Measurements from ENCODE around the gene CFAP299.

The CFAP299 gene

GRCh38 chr4:80393970-80394250 lies 58.4 kb downstream of the CFAP299 start:
- no peak for DNase-seq (ENCODE audit: extremely low read depth, low read depth)
- H3K4me3 ChIP-seq (replicated peaks; ENCODE audit: low read depth, low read length), result no peak overlapping the region
- TF ChIP-seq CTCF (IDR thresholded peaks at IDR 0.05; ENCODE audit: low read depth, low read length, missing control alignments), result no peak

- peak; percentile 50 for DNase-seq (ENCODE audit: extremely low read depth, low read depth)
- no peak for TF ChIP-seq CTCF (IDR thresholded peaks at IDR 0.05; ENCODE audit: low read depth, low read length, missing control alignments)
- H3K4me3 ChIP-seq (replicated peaks; ENCODE audit: low read depth, low read length), result no peak overlapping the region
These were observed 71.7 kb downstream of the CFAP299 start for GRCh38 chr4:80407246-80407645.

GRCh38 chr4:80409809-80410208 lies 74.3 kb downstream of the CFAP299 start:
- no peak overlapping the region for H3K4me3 ChIP-seq (replicated peaks; ENCODE audit: low read depth, low read length)
- DNase-seq (ENCODE audit: extremely low read depth, low read depth), result no peak
- TF ChIP-seq CTCF (IDR thresholded peaks at IDR 0.05; ENCODE audit: low read depth, low read length, missing control alignments), result no peak

DNA sequence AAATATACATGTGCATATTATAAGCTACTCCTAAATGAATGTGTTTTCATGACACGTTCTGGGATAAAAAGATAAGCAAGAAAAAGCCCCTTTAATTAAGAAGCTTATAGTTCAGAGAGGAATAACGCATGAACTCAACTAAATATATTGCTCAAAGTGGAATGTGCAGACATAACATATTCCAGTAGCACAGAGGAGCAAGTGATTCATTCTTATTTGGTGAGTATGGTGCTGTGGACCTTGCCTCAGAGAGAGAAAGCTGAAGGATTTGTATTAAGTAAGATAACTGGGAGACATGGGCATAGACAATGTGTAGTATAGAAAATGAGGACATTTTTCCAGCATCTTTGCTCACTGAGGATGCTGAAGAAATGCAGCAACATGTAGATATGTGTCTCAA lies 76.8 kb downstream of the CFAP299 start:
- DNase-seq (ENCODE audit: extremely low read depth, low read depth), result no peak
- H3K4me3 ChIP-seq (replicated peaks; ENCODE audit: low read depth, low read length), result no peak overlapping the region

DNA sequence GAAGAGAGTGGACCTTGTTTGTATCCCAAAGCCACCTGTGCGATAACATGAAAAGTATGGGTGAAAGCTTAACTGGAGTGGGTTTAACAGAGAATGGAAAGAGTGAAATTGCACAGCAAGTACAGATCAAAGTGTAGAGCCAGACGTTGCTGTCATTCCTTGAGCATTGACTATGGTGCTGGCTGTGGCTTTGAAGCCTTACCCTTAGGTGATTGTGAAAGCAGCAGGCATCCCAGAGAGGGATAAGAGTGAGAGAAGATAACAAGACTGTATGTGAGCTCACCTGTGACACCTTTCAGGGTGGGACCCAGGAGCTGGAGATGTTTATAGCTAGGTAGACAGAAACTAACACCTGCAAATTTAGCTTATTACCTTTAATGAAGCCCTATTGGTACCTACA lies 77.6 kb downstream of the CFAP299 start:
- no peak overlapping the region for H3K4me3 ChIP-seq (replicated peaks; ENCODE audit: low read depth, low read length)
- no peak for TF ChIP-seq CTCF (IDR thresholded peaks at IDR 0.05; ENCODE audit: low read depth, low read length, missing control alignments)
- DNase-seq (ENCODE audit: extremely low read depth, low read depth), result no peak

More for the DNA sequence above, 76.8 kb downstream of the CFAP299 start:
- TF ChIP-seq CTCF (IDR thresholded peaks at IDR 0.05; ENCODE audit: low read depth, low read length, missing control alignments), result no peak

GRCh38 chr4:80417019-80417418 lies 81.5 kb downstream of the CFAP299 start:
- DNase-seq (ENCODE audit: extremely low read depth, low read depth), result no peak
- no peak overlapping the region for H3K4me3 ChIP-seq (replicated peaks; ENCODE audit: low read depth, low read length)

More at GRCh38 chr4:80417019-80417418, 81.5 kb downstream of the CFAP299 start:
- TF ChIP-seq CTCF (IDR thresholded peaks at IDR 0.05; ENCODE audit: low read depth, low read length, missing control alignments), result no peak

Data from HFF-Myc (cell line).